Measurements from ENCODE around the gene PODN. TPM values are rescaled to one million over a fixed set of nuclear protein-coding genes. Genes with fewer than 3 reads are reported as not detected.

Gene PODN
- total RNA-seq, 4 donors from 2014 or later: 5.1 to 107 (median 19.0) TPM

- Histone ChIP-seq H3K4me3 (no peak overlapping the region), H3K27me3 (no peaks in the 10 kb centered on the region), H3K4me1 (peaks cover 0 to 14% (median 3%) of the 10 kb centered on the region in 3 donors), H3K36me3 (no peaks in the 10 kb centered on the region), H3K9me3 (no peaks in the 10 kb centered on the region), H3K27ac (no peak overlapping the region)
- intact Hi-C loops (cut with DNase I): no loop called here
- no peak for DNase-seq
- TF ChIP-seq CTCF (IDR thresholded peaks at IDR 0.05) (no peak), POLR2A (IDR thresholded peaks at IDR 0.05) (no peak)
- 77 to 82% methylated on average over 8 of the region's 8 CpGs for WGBS, 2 donors
Measured at GRCh38 chr1:53132176-53132575, 70.2 kb downstream of the PODN start.

- no peaks in the 10 kb centered on the region for H3K27me3 ChIP-seq
- H3K9me3 ChIP-seq: peaks cover 0 to 9% (median 3%) of the 10 kb centered on the region in 3 donors
- no peak overlapping the region for H3K27ac ChIP-seq
- no peaks in the 10 kb centered on the region for H3K36me3 ChIP-seq
- H3K4me1 ChIP-seq: peaks cover 0 to 14% (median 3%) of the 10 kb centered on the region in 3 donors
- 87% methylated on average over 6 to 8 of the region's 9 CpGs for WGBS, 2 donors
- no peak for DNase-seq
- H3K4me3 ChIP-seq: no peak overlapping the region
- intact Hi-C loops (cut with DNase I): no loop called here
- TF ChIP-seq CTCF (IDR thresholded peaks at IDR 0.05): no peak
- TF ChIP-seq POLR2A (IDR thresholded peaks at IDR 0.05): no peak
Measured at GRCh38 chr1:53133261-53134041, 71.4 kb downstream of the PODN start.

GRCh38 chr1:53134042-53134485 is 72.1 kb downstream of the PODN start:
- H3K36me3 ChIP-seq: no peaks in the 10 kb centered on the region
- no peak for TF ChIP-seq POLR2A (IDR thresholded peaks at IDR 0.05)
- TF ChIP-seq CTCF (IDR thresholded peaks at IDR 0.05): no peak
- intact Hi-C loops (cut with DNase I): no loop called here
- H3K4me3 ChIP-seq: no peak overlapping the region
- 77 to 90% methylated on average over 2 of the region's 7 CpGs for WGBS, 2 donors
- H3K9me3 ChIP-seq: peaks cover 0 to 9% (median 3%) of the 10 kb centered on the region in 3 donors
- DNase-seq: no peak
- peak overlapping the region in 1 of 4 donors; percentile 14 for H3K27ac ChIP-seq
- H3K4me1 ChIP-seq: peaks cover 0 to 15% (median 3%) of the 10 kb centered on the region in 3 donors
- no peaks in the 10 kb centered on the region for H3K27me3 ChIP-seq

Small RNA genes within 50 kb of the gene (small RNA-seq; reads per million reads assigned to genes)
- 0 reads per million in 4 donors for gene HIGD1AP11

Other genes with a start within 250 kb of the PODN start
- under 1 TPM; 0.22 to 0.95 (median 0.50) TPM for gene ZYG11A, start 219.5 kb upstream of the PODN start, total RNA-seq
- gene ECHDC2, start 140.5 kb upstream of the PODN start, total RNA-seq: 100 to 1,000 TPM in 1 of 4 donors, 10 to 100 TPM in 3; 57.8 to 101 (median 77.1) TPM
- 100 to 1,000 TPM in 3 of 4 donors, 10 to 100 TPM in 1; 97.8 to 194 (median 118) TPM for gene SCP2, start 134.9 kb upstream of the PODN start, total RNA-seq
- under 1 TPM in 1 of 4 donors, not detected in 3; 0.57 TPM for gene SLC1A7, start 80.4 kb downstream of the PODN start, total RNA-seq
- 10 to 100 TPM; 20.0 to 37.3 (median 27.1) TPM for gene CPT2, start 134.6 kb downstream of the PODN start, total RNA-seq
- 10 to 100 TPM; 18.7 to 42.9 (median 26.0) TPM for gene CZIB, start 158.4 kb downstream of the PODN start, total RNA-seq
- gene MAGOH, start 176.3 kb downstream of the PODN start, total RNA-seq: 10 to 100 TPM; 27.6 to 52.7 (median 41.8) TPM

Data from esophagus squamous epithelium (tissue), 5 donors.